Neural cell (in vitro differentiated cells): Measurements from ENCODE around the gene PTPRT. TPM values are rescaled to one million over a fixed set of nuclear protein-coding genes. Genes with fewer than 3 reads are reported as not detected.

Source experiments
- H2AFZ ChIP-seq: fragments of 200-600, 300-800 bp; sonication (generic), shearing (Covaris generic); 2 replicates; pipeline ENCODE4 v1.6.0; 2014; ENCODE audit warnings: low read depth, mild to moderate bottlenecking, antibody characterized with exemption, low read length, moderate library complexity
- H3F3A ChIP-seq: fragments of 200-600 bp; shearing (Covaris generic); 2 replicates; pipeline ENCODE4 v1.6.1; 2016; ENCODE audit warnings: mild to moderate bottlenecking, moderate library complexity, mixed read lengths, antibody characterized with exemption, low read length; ENCODE audit not compliant: insufficient read depth, poor library complexity, severe bottlenecking
- H3K27ac ChIP-seq: fragments of 200-600, 300-800 bp; sonication (generic), shearing (Covaris generic); 2 replicates; pipeline ENCODE4 v1.5.1; 2014; ENCODE audit warnings: mild to moderate bottlenecking, low read length, moderate library complexity
- H3K27me3 ChIP-seq: fragments of 300-800, 200-600 bp; sonication (generic), shearing (Covaris generic); 2 replicates; pipeline ENCODE4 v1.6.0; 2014; ENCODE audit warnings: mild to moderate bottlenecking, low read depth, low read length, moderate library complexity; ENCODE audit not compliant: insufficient read depth
- H3K36me3 ChIP-seq: fragments of 300-800, 200-600 bp; sonication (generic), shearing (Covaris generic); 2 replicates; pipeline ENCODE4 v1.5.1; 2014; ENCODE audit warnings: mild to moderate bottlenecking, antibody characterized with exemption, low read length, moderate library complexity; ENCODE audit not compliant: insufficient read depth
- H3K4me2 ChIP-seq: fragments of 300-800, 200-600 bp; sonication (generic), shearing (Covaris generic); 2 replicates; pipeline ENCODE4 v1.6.0; 2014; ENCODE audit warnings: mild to moderate bottlenecking, low read length
- H3K4me3 ChIP-seq: fragments of 300-800, 200-600 bp; sonication (generic), shearing (Covaris generic); 2 replicates; pipeline ENCODE4 v1.5.1; 2014; ENCODE audit warnings: mild to moderate bottlenecking, low read length, moderate library complexity
- H3K79me2 ChIP-seq: fragments of 200-600 bp; shearing (Covaris generic); replicated peaks from 2 replicates; pipeline ENCODE4 v1.6.0; 2014; ENCODE audit warnings: mild to moderate bottlenecking, low read length, moderate library complexity; ENCODE audit not compliant: insufficient read depth
- H3K9ac ChIP-seq: fragments of 300-800, 200-600 bp; sonication (generic), shearing (Covaris generic); 2 replicates; pipeline ENCODE4 v1.6.1; 2016; ENCODE audit warnings: mild to moderate bottlenecking, low read length, mixed read lengths
- H3K9me2 ChIP-seq: fragments of 200-600 bp; shearing (Covaris generic); 2 replicates; pipeline ENCODE4 v1.6.1; 2016; ENCODE audit warnings: mild to moderate bottlenecking, low read length, mixed read lengths; ENCODE audit not compliant: insufficient read depth
- H3K9me3 ChIP-seq: fragments of 200-600, 300-800 bp; sonication (generic), shearing (Covaris generic); 2 replicates; pipeline ENCODE4 v1.6.1; 2016; ENCODE audit warnings: mild to moderate bottlenecking, mixed run types, low read length, moderate library complexity, mixed read lengths
- H4K20me1 ChIP-seq: fragments of 200-600 bp; shearing (Covaris generic); 2 replicates; pipeline ENCODE4 v1.6.1; 2016; ENCODE audit warnings: mild to moderate bottlenecking, mixed run types; ENCODE audit not compliant: insufficient read depth
- EP300 ChIP-seq: fragments of 450-650 bp; conservative IDR thresholded peaks from 2 replicates; pipeline ENCODE4 v1.6.1; 2014; ENCODE audit warnings: antibody characterized with exemption, mild to moderate bottlenecking, moderate library complexity; ENCODE audit not compliant: poor library complexity, severe bottlenecking
- MXI1 ChIP-seq: fragments of 450-650 bp; conservative IDR thresholded peaks from 2 replicates; pipeline ENCODE4 v1.6.1; 2014; ENCODE audit warnings: antibody characterized with exemption, mild to moderate bottlenecking; ENCODE audit not compliant: poor library complexity, severe bottlenecking
- POLR2AphosphoS5 ChIP-seq: IDR thresholded peaks from 2 replicates; pipeline ENCODE4 v1.6.1; 2012
- RAD21 ChIP-seq: fragments of 450-650 bp; conservative IDR thresholded peaks from 2 replicates; pipeline ENCODE4 v1.6.1; 2014; ENCODE audit warnings: antibody characterized with exemption, mild to moderate bottlenecking, moderate library complexity
- REST ChIP-seq: IDR thresholded peaks from 2 replicates; pipeline ENCODE4 v1.6.1; 2012; ENCODE audit warnings: borderline replicate concordance
- TAF1 ChIP-seq: IDR thresholded peaks from 2 replicates; pipeline ENCODE4 v1.6.1; 2012; ENCODE audit warnings: low read depth
- polyA plus RNA-seq: library from polyadenylated mRNA; depleted of rRNA; stranded (reverse); fragments of >200 nt; gene quantifications from 2 replicates; pipeline ENCODE4 v1.2.3, GENCODE V29; 2014
- small RNA-seq, 3 experiments: library from RNA; depleted of rRNA; stranded (forward); fragments of <200 nt; gene quantifications; one replicate each; pipeline ENCODE3, GENCODE V24; 2012

Gene PTPRT
- polyA plus RNA-seq, 1 donor from 2014 or later = 9.2 TPM

- Histone ChIP-seq H2AFZ (no peak overlapping the region), H3K4me3 (no peak overlapping the region), H3K27me3 (no peaks in the 10 kb centered on the region), H3K79me2 (no peaks in the 10 kb centered on the region), H3K9me2 (no peaks in the 10 kb centered on the region), H3K36me3 (no peaks in the 10 kb centered on the region), H3K9ac (no peak overlapping the region), H3K4me2 (no peak overlapping the region), H3K9me3 (no peaks in the 10 kb centered on the region), H4K20me1 (no peaks in the 10 kb centered on the region), H3K27ac (no peak overlapping the region), H3F3A (no peaks in the 10 kb centered on the region)
- TF ChIP-seq REST (no peak), TAF1 (no peak), RAD21 (no peak), MXI1 (no peak), EP300 (no peak), POLR2AphosphoS5 (no peak)
These were observed 1165.1 kb downstream of the PTPRT start for GRCh38 chr20:42024653-42025052.

Small RNA genes within 50 kb of the gene (small RNA-seq; reads per million reads assigned to genes)
- 0 reads per million in 3 experiments for gene RN7SKP100
